Trophoblast cell (in vitro differentiated cells and primary cell): ENCODE results near the gene AHNAK2.
A peak's percentile ranks its signal among the peaks of the same experiment; 100 is the strongest.

ENCODE experiments used
- DNase-seq, 2 donors: peaks; one replicate each; pipeline ENCODE4 v3.0.0-alpha.2; 2016
- H2AFZ ChIP-seq: 2 replicates; pipeline ENCODE4 v1.6.1; 2013; ENCODE audit warnings: low read length, moderate library complexity, mild to moderate bottlenecking; ENCODE audit not compliant: insufficient read depth, poor library complexity
- H2AK5ac ChIP-seq: 2 replicates; pipeline ENCODE4 v1.6.1; 2013; ENCODE audit warnings: mild to moderate bottlenecking, low read length
- H2BK120ac ChIP-seq: 2 replicates; pipeline ENCODE4 v1.6.1; 2013; ENCODE audit warnings: low read length, mild to moderate bottlenecking, moderate library complexity; ENCODE audit not compliant: insufficient read depth, poor library complexity
- H2BK12ac ChIP-seq: 2 replicates; pipeline ENCODE4 v1.6.1; 2013; ENCODE audit warnings: mild to moderate bottlenecking, low read length, moderate library complexity
- H2BK5ac ChIP-seq: 2 replicates; pipeline ENCODE4 v1.6.1; 2013; ENCODE audit warnings: low read length, low read depth, moderate library complexity, mild to moderate bottlenecking; ENCODE audit not compliant: poor library complexity
- H3K14ac ChIP-seq: 2 replicates; pipeline ENCODE4 v1.6.1; 2013; ENCODE audit warnings: mild to moderate bottlenecking, low read length
- H3K18ac ChIP-seq: 2 replicates; pipeline ENCODE4 v1.6.1; 2013; ENCODE audit warnings: mild to moderate bottlenecking, low read length
- H3K23ac ChIP-seq: 2 replicates; pipeline ENCODE4 v1.6.1; 2013; ENCODE audit warnings: low read length
- H3K27ac ChIP-seq: 2 replicates; pipeline ENCODE4 v1.5.1; 2013; ENCODE audit warnings: low read depth, mild to moderate bottlenecking, inconsistent platforms, low read length, moderate library complexity
- H3K27me3 ChIP-seq: 2 replicates; pipeline ENCODE4 v1.6.1; 2013; ENCODE audit warnings: inconsistent platforms, mild to moderate bottlenecking, low read length, moderate library complexity; ENCODE audit not compliant: insufficient read depth
- H3K36me3 ChIP-seq, 2 experiments: 1 replicate in 1 of 2; 2 replicates in 1 of 2; pipeline ENCODE4 v1.6.1; 2013; ENCODE audit warnings: low read length in 2 of 2, mild to moderate bottlenecking in 2 of 2, moderate library complexity in 1 of 2; ENCODE audit not compliant: insufficient read depth in 2 of 2, control insufficient read depth in 1 of 2
- H3K4ac ChIP-seq: 2 replicates; pipeline ENCODE4 v1.6.1; 2013; ENCODE audit warnings: low read depth, mild to moderate bottlenecking, low read length, moderate library complexity
- H3K4me1 ChIP-seq, 2 experiments: 1 replicate in 1 of 2; 2 replicates in 1 of 2; pipeline ENCODE4 v1.6.1; 2013; ENCODE audit warnings: low read length in 2 of 2, mild to moderate bottlenecking in 2 of 2, moderate library complexity in 1 of 2; ENCODE audit not compliant: insufficient read depth in 2 of 2, control insufficient read depth in 1 of 2
- H3K4me2 ChIP-seq: 2 replicates; pipeline ENCODE4 v1.6.1; 2013; ENCODE audit warnings: inconsistent platforms, mild to moderate bottlenecking, low read length, moderate library complexity
- H3K4me3 ChIP-seq: 2 replicates; pipeline ENCODE4 v1.5.1; 2013; ENCODE audit warnings: mild to moderate bottlenecking, low read depth, low read length, inconsistent platforms
- H3K79me1 ChIP-seq: one replicate; pipeline ENCODE4 v1.6.1; 2013; ENCODE audit warnings: low read length
- H3K79me2 ChIP-seq: 2 replicates; pipeline ENCODE4 v1.6.1; 2013; ENCODE audit warnings: low read length, mild to moderate bottlenecking; ENCODE audit not compliant: control insufficient read depth, insufficient read depth, poor library complexity
- H3K9ac ChIP-seq: 2 replicates; pipeline ENCODE4 v1.6.1; 2013; ENCODE audit warnings: mild to moderate bottlenecking, low read length
- H3K9me3 ChIP-seq: 2 replicates; pipeline ENCODE4 v1.6.1; 2013; ENCODE audit warnings: low read depth, mild to moderate bottlenecking, control low read depth, inconsistent platforms, low read length; ENCODE audit not compliant: insufficient read depth
- H4K12ac ChIP-seq: 2 replicates; pipeline ENCODE4 v1.6.1; 2013; ENCODE audit warnings: low read depth, mild to moderate bottlenecking, low read length, moderate library complexity
- H4K8ac ChIP-seq: 2 replicates; pipeline ENCODE4 v1.6.1; 2013; ENCODE audit warnings: low read depth, mild to moderate bottlenecking, low read length, moderate library complexity
- H4K91ac ChIP-seq: one replicate; pipeline ENCODE4 v1.6.1; 2013; ENCODE audit warnings: low read depth, mild to moderate bottlenecking, low read length, moderate library complexity
- WGBS: extraction: QIAGEN DNeasy Blood & Tissue Kit; methylation state at CpG from one replicate; pipeline ENCODE4 v1.1.7; 2013; ENCODE audit warnings: missing lambda C conversion rate; ENCODE audit not compliant: insufficient read length, insufficient coverage; ENCODE audit errors: extremely low coverage; 5-methylcytosine and 5-hydroxymethylcytosine counted together

AHNAK2 gene

DNA sequence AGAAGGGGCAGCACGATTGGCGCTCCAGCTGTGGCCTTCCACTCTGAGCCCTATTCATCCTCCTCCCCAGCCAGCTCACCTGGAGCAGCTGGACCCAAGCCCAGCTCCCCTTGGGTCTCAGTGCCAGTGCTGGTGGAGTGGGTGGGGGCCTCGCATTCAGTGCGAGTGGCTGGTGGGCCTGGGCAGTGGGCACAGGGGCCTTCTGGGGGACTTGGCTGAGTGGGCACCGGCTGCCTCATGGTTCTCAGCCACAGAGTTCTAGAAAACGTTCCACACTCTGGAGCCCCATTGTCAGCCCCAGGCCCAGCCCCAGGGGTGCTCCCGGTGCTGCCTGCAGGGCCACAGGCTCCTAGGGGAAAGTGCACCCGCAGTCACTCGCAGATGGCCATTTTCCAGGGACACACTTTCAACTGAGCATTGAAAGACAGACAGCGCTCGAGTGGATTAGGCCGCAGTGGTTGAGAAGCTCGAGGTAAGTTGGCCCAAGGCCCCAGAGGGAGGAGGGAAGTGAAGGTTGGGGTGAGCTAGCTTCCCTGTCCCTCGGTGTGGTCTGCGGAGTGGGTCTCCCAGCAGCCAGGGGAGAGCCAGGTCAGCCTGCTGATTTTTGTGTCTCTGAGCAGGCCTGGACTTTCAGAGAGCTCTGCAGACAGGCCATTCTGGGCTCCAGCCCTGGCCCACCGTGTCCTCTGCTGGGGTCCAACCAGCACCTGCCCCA, 11.2 kb upstream of the AHNAK2 start:
- Histone ChIP-seq H3K23ac (no peak overlapping the region), H3K36me3 (peaks cover 8 to 10% of the 10 kb centered on the region in 2 experiments), H3K9me3 (peaks cover 9% of the 10 kb centered on the region), H3K27me3 (no peaks in the 10 kb centered on the region), H3K4ac (no peak overlapping the region), H2AK5ac (no peak overlapping the region), H2BK12ac (no peak overlapping the region), H3K18ac (no peak overlapping the region), H3K79me2 (peaks cover 4% of the 10 kb centered on the region), H3K4me2 (no peak overlapping the region), H3K9ac (no peak overlapping the region), H4K91ac (no peak overlapping the region), H4K12ac (no peak overlapping the region), H3K4me3 (no peak overlapping the region), H3K14ac (no peak overlapping the region), H4K8ac (no peak overlapping the region), H2BK5ac (no peak overlapping the region), H3K4me1 (peaks cover 5 to 6% of the 10 kb centered on the region in 2 experiments), H2BK120ac (no peak overlapping the region), H2AFZ (no peak overlapping the region), H3K79me1 (no peaks in the 10 kb centered on the region), H3K27ac (no peak overlapping the region)
- WGBS: no CpG with 5 or more reads among the region's 16 CpGs
- no peak for DNase-seq

DNA sequence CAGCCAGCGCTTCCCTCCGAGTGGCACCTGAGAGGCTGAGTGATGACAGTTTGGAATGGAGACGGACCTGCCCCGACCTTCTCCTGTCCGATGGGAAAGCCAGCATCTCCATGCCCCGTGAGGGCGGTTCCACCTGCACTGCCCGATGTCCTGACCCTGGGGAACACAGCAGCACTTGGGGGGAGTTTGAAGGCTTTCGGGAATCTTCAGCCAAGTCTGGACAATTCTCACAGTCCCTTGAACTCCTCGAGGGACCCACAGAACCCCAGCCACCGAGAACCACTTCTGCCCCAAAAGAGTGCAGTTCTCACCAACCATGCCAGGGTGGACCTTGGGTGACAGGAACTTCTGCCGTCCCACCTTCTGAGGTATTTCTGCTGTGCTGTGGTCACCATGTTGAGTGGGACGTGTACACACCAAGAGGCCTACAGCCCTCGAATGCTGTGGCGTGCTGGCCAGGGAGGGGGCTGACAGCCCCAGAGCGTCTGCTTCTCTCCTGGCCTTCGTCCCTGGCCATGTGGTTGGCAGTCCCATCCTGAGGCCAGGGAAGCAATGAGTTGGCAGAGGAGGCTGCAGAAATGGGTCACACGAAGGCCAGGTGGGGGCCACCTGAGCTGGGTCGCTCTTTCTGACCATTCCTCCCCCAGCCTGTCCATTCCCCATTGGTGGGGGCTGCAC, 8.5 kb upstream of the AHNAK2 start:
- Histone ChIP-seq H3K23ac (no peak overlapping the region), H4K8ac (no peak overlapping the region), H3K14ac (no peak overlapping the region), H4K91ac (no peak overlapping the region), H3K36me3 (peaks cover 1% of the 10 kb centered on the region in 2 experiments), H3K9me3 (peaks cover 1% of the 10 kb centered on the region), H3K4me2 (peak overlapping the region; percentile 87), H3K79me2 (peaks cover 4% of the 10 kb centered on the region), H3K4me1 (peaks cover 5 to 6% of the 10 kb centered on the region in 2 experiments), H2AFZ (no peak overlapping the region), H3K27ac (no peak overlapping the region), H4K12ac (no peak overlapping the region), H3K4ac (no peak overlapping the region), H3K79me1 (no peaks in the 10 kb centered on the region), H2AK5ac (no peak overlapping the region), H2BK12ac (no peak overlapping the region), H2BK5ac (no peak overlapping the region), H3K18ac (no peak overlapping the region), H2BK120ac (no peak overlapping the region), H3K9ac (no peak overlapping the region), H3K27me3 (no peaks in the 10 kb centered on the region), H3K4me3 (no peak overlapping the region)
- WGBS: no CpG with 5 or more reads among the region's 19 CpGs
- peak in 1 of 2 donors; percentile 50 for DNase-seq

DNA sequence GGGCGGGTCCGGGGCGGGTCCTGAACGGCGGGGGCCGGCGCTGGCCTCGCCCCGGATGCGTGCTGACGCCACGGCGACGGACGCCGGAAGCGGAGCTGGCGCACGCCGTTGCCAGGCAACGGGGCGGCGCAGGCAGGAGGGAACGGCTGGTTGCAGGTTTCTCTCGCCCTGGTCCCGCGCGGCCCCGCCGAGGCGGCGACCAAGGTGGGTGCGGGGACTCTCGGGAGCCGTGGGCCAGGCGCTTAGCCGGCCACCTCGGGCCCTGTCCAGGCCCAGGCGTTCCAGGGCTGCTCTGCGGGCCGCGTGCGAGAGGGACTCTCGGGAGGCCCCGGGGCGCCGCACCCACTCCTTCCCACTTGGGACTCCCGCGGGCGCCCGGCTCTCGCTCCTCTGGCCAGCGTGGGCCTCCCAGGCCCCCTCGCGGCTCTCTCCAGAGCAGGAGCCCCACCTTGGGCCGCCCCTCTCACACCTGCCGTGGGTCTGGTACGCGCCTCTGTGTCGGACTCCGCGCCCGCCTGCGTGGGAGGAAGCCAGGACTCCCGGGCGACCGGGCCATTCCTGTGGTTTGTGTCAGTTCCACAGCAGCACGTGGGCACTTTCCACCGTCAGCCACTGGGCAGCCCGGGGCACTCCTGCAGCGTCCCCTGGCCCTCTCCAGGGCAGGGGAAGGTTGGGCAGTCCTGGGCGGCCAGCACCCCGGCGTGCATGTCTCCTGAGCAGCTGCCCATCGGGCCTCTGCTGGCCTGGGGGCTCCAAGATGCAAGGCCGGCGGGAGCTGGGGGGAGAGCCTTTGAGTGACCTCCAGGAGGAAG, 7.7 kb upstream of the AHNAK2 start, which contains the start of gene CLBA1:
Gene CLBA1 (plus strand): TSS at position 114 of the 812 bp plus-strand sequence. CDS start 644 bp downstream, at position 758.
- H4K12ac ChIP-seq: peak within 1 kb of the TSS; percentile 76
- H4K91ac ChIP-seq: peak within 1 kb of the TSS; percentile 50
- no peak within 1 kb of the TSS for H3K4ac ChIP-seq
- peak within 1 kb of the TSS; percentile 24 for H3K14ac ChIP-seq
- H2AFZ ChIP-seq: peak within 1 kb of the TSS; percentile 43
- no peak within 1 kb of the TSS for H3K23ac ChIP-seq
- H2AK5ac ChIP-seq: peak within 1 kb of the TSS; percentile 50
- no peak within 1 kb of the TSS for H3K27ac ChIP-seq
- H2BK5ac ChIP-seq: no peak within 1 kb of the TSS
- no peaks in the 10 kb centered on the region for H3K36me3 ChIP-seq
- peaks cover 5 to 6% of the 10 kb centered on the region in 2 experiments for H3K4me1 ChIP-seq
- peak within 1 kb of the TSS; percentile 14 for H3K18ac ChIP-seq
- no peaks in the 10 kb centered on the region for H3K27me3 ChIP-seq
- H2BK12ac ChIP-seq: peak within 1 kb of the TSS; percentile 42
- no CpG with 5 or more reads among the region's 77 CpGs for WGBS
- H3K4me2 ChIP-seq: peak within 1 kb of the TSS; percentile 87
- no peaks in the 10 kb centered on the region for H3K79me1 ChIP-seq
- H3K9me3 ChIP-seq: no peaks in the 10 kb centered on the region
- H3K4me3 ChIP-seq: peak within 1 kb of the TSS; percentile 86
- peak within 1 kb of the TSS; percentile 82 for H3K9ac ChIP-seq
- H2BK120ac ChIP-seq: no peak within 1 kb of the TSS
- peak; percentile 90 to 97 for DNase-seq
- H3K79me2 ChIP-seq: peaks cover 4% of the 10 kb centered on the region
- H4K8ac ChIP-seq: peak within 1 kb of the TSS; percentile 83
